GM12891 (cell line): Measurements from ENCODE around the gene PPP2R2B.

Source experiments
- POLR2A ChIP-seq: IDR thresholded peaks from 2 replicates; pipeline ENCODE4 v1.6.1; 2011; ENCODE audit warnings: low read depth, low read length, control low read depth
- POLR2AphosphoS5 ChIP-seq: IDR thresholded peaks from 2 replicates; pipeline ENCODE4 v1.6.1; 2011; ENCODE audit warnings: low read depth, low read length, control low read depth
- SPI1 ChIP-seq: IDR thresholded peaks from 2 replicates; pipeline ENCODE4 v1.6.1; 2011; ENCODE audit warnings: low read depth, low read length, control low read depth
- TAF1 ChIP-seq: IDR thresholded peaks from 2 replicates; pipeline ENCODE4 v1.6.1; 2011; ENCODE audit warnings: low read depth, low read length, control low read depth

GRCh38 chr5:146568161-146568560, 310.4 kb downstream of the PPP2R2B start:
- TF ChIP-seq POLR2AphosphoS5 (no peak), POLR2A (no peak), TAF1 (no peak), SPI1 (no peak)
